ENCODE results near the gene MAPKAP1.

The MAPKAP1 gene

GRCh38 chr9:125674981-125675973, 31.7 kb downstream of the MAPKAP1 start:
- no peak for DNase-seq (ENCODE audit: low spot score)

- no peak for DNase-seq (ENCODE audit: low spot score)
Measured at GRCh38 chr9:125672876-125673275, 34.1 kb downstream of the MAPKAP1 start.

- no peak for DNase-seq (ENCODE audit: low spot score)
Measured at GRCh38 chr9:125663127-125663526, 43.9 kb downstream of the MAPKAP1 start.

GRCh38 chr9:125660557-125660956, 46.5 kb downstream of the MAPKAP1 start:
- no peak for DNase-seq (ENCODE audit: low spot score)

GRCh38 chr9:125659954-125660353, 47.1 kb downstream of the MAPKAP1 start:
- no peak for DNase-seq (ENCODE audit: low spot score)

- no peak for DNase-seq (ENCODE audit: low spot score)
Measured at GRCh38 chr9:125659201-125659840, 47.7 kb downstream of the MAPKAP1 start.

- DNase-seq (ENCODE audit: low spot score), result no peak
Measured at GRCh38 chr9:125656560-125656959, 50.4 kb downstream of the MAPKAP1 start.

- DNase-seq (ENCODE audit: low spot score), result no peak
Measured at GRCh38 chr9:125655691-125656410, 51.2 kb downstream of the MAPKAP1 start.

- DNase-seq (ENCODE audit: low spot score), result no peak
Measured at GRCh38 chr9:125655066-125655633, 51.9 kb downstream of the MAPKAP1 start.

- no peak for DNase-seq (ENCODE audit: low spot score)
Measured at GRCh38 chr9:125654121-125654520, 52.9 kb downstream of the MAPKAP1 start.

GRCh38 chr9:125653325-125653724, 53.7 kb downstream of the MAPKAP1 start:
- DNase-seq (ENCODE audit: low spot score), result no peak

- no peak for DNase-seq (ENCODE audit: low spot score)
Measured at GRCh38 chr9:125652759-125653158, 54.2 kb downstream of the MAPKAP1 start.

- no peak for DNase-seq (ENCODE audit: low spot score)
Measured at GRCh38 chr9:125652233-125652594, 54.8 kb downstream of the MAPKAP1 start.

- DNase-seq (ENCODE audit: low spot score), result no peak
Measured at GRCh38 chr9:125651576-125652232, 55.3 kb downstream of the MAPKAP1 start.

GRCh38 chr9:125650271-125650737, 56.7 kb downstream of the MAPKAP1 start:
- no peak for DNase-seq (ENCODE audit: low spot score)

- DNase-seq (ENCODE audit: low spot score), result no peak
Measured at GRCh38 chr9:125649826-125650225, 57.2 kb downstream of the MAPKAP1 start.

GRCh38 chr9:125649315-125649714, 57.7 kb downstream of the MAPKAP1 start:
- DNase-seq (ENCODE audit: low spot score), result no peak

GRCh38 chr9:125648294-125648693, 58.7 kb downstream of the MAPKAP1 start:
- no peak for DNase-seq (ENCODE audit: low spot score)

- no peak for DNase-seq (ENCODE audit: low spot score)
Measured at GRCh38 chr9:125646621-125647100, 60.3 kb downstream of the MAPKAP1 start.

- DNase-seq (ENCODE audit: low spot score), result no peak
Measured at GRCh38 chr9:125646217-125646616, 60.8 kb downstream of the MAPKAP1 start.

- DNase-seq (ENCODE audit: low spot score), result no peak
Measured at GRCh38 chr9:125644819-125645507, 62.0 kb downstream of the MAPKAP1 start.
